GM23338 (cell line): ENCODE measurements around the gene FBXO11. TPM values are rescaled to one million over a fixed set of nuclear protein-coding genes. Genes with fewer than 3 reads are reported as not detected.

Experiments
- ATAC-seq: fragments of 200-7000 bp; cut with Tn5 transposase; 3 replicates; pipeline ENCODE4 v1.9.1; 2020
- DNase-seq: peaks from one replicate; pipeline ENCODE4 v3.0.0-alpha.2; 2015; ENCODE audit warnings: low spot score
- H2AFZ ChIP-seq: fragments of 200-600 bp; sonication (generic); 2 replicates; pipeline ENCODE4 v1.8.0; 2016; ENCODE audit warnings: antibody characterized with exemption, mild to moderate bottlenecking, moderate library complexity
- H3F3A ChIP-seq: fragments of 200-600 bp; sonication (generic); replicated peaks from 2 replicates; pipeline ENCODE4 v1.8.0; 2017; ENCODE audit warnings: antibody characterized with exemption, mixed run types, low read depth
- H3K27ac ChIP-seq: fragments of 200-600 bp; sonication (generic); 2 replicates; pipeline ENCODE4 v1.6.1; 2016; ENCODE audit warnings: low read depth
- H3K27me3 ChIP-seq: fragments of 200-600 bp; sonication (generic); 2 replicates; pipeline ENCODE4 v1.8.0; 2016; ENCODE audit warnings: mild to moderate bottlenecking, mixed run types, moderate library complexity; ENCODE audit not compliant: insufficient read depth
- H3K36me3 ChIP-seq: fragments of 200-600 bp; sonication (generic); 2 replicates; pipeline ENCODE4 v1.8.0; 2016; ENCODE audit warnings: mild to moderate bottlenecking; ENCODE audit not compliant: insufficient read depth
- H3K4me1 ChIP-seq: fragments of 200-600 bp; sonication (generic); 2 replicates; pipeline ENCODE4 v1.8.0; 2016; ENCODE audit warnings: mild to moderate bottlenecking, moderate library complexity; ENCODE audit not compliant: insufficient read depth
- H3K4me2 ChIP-seq: fragments of 200-600 bp; sonication (generic); 2 replicates; pipeline ENCODE4 v1.7.1; 2017; ENCODE audit warnings: mixed run types
- H3K4me3 ChIP-seq: fragments of 200-600 bp; sonication (generic); 2 replicates; pipeline ENCODE4 v1.6.1; 2016; ENCODE audit warnings: mixed run types
- H3K79me2 ChIP-seq: fragments of 200-600 bp; sonication (generic); replicated peaks from 2 replicates; pipeline ENCODE4 v1.8.0; 2017; ENCODE audit warnings: mild to moderate bottlenecking; ENCODE audit not compliant: insufficient read depth
- H3K9me2 ChIP-seq: fragments of 200-600 bp; sonication (generic); 2 replicates; pipeline ENCODE4 v1.8.0; 2017; ENCODE audit not compliant: insufficient read depth
- H4K20me1 ChIP-seq: fragments of 200-600 bp; sonication (generic); replicated peaks from 2 replicates; pipeline ENCODE4 v1.8.0; 2017; ENCODE audit warnings: mild to moderate bottlenecking; ENCODE audit not compliant: insufficient read depth
- H3K27ac Mint-ChIP-seq: 2 replicates; pipeline ENCODE4 v1.8.0; 2020; ENCODE audit warnings: inconsistent platforms, mild to moderate bottlenecking, moderate library complexity, mixed read lengths
- H3K27me3 Mint-ChIP-seq: 3 replicates; pipeline ENCODE4 v1.8.0; 2022; ENCODE audit warnings: low read depth, mild to moderate bottlenecking, moderate library complexity, mixed read lengths, inconsistent platforms; ENCODE audit not compliant: insufficient read depth, poor library complexity
- H3K36me3 Mint-ChIP-seq: 3 replicates; pipeline ENCODE4 v1.8.0; 2021; ENCODE audit warnings: low read depth, mild to moderate bottlenecking, inconsistent platforms, moderate library complexity, mixed read lengths
- H3K4me1 Mint-ChIP-seq: 3 replicates; pipeline ENCODE4 v1.8.0; 2020; ENCODE audit warnings: mild to moderate bottlenecking, inconsistent platforms, mixed read lengths
- H3K4me3 Mint-ChIP-seq: 3 replicates; pipeline ENCODE4 v1.8.0; 2021; ENCODE audit warnings: moderate library complexity, mild to moderate bottlenecking, inconsistent platforms, mixed read lengths
- H3K9me3 Mint-ChIP-seq: 3 replicates; pipeline ENCODE4 v1.8.0; 2020; ENCODE audit warnings: moderate library complexity, mild to moderate bottlenecking, inconsistent platforms, mixed read lengths
- EZH2 ChIP-seq: fragments of 200-600 bp; sonication (generic); IDR thresholded peaks from one replicate; pipeline ENCODE4 v1.8.0; 2017; ENCODE audit warnings: antibody characterized with exemption, mild to moderate bottlenecking, low read depth; ENCODE audit not compliant: unreplicated experiment
- EZH2phosphoT487 ChIP-seq: fragments of 200-600 bp; sonication (generic); IDR thresholded peaks from one replicate; pipeline ENCODE4 v1.8.1; 2018; ENCODE audit warnings: antibody characterized with exemption; ENCODE audit not compliant: unreplicated experiment
- JUNB ChIP-seq: IDR thresholded peaks from one replicate; pipeline ENCODE4 v1.6.1; 2016; ENCODE audit warnings: antibody characterized with exemption; ENCODE audit not compliant: unreplicated experiment
- NANOG ChIP-seq: IDR thresholded peaks from 2 replicates; pipeline ENCODE4 v1.6.1; 2016; ENCODE audit warnings: antibody characterized with exemption, borderline replicate concordance
- POLR2AphosphoS5 ChIP-seq: IDR thresholded peaks from 2 replicates; pipeline ENCODE4 v1.6.1; 2016; ENCODE audit warnings: antibody characterized with exemption, low read depth
- ZNF114 ChIP-seq: fragments of 250-450 bp; sonication (Bioruptor Pico); IDR thresholded peaks from 2 replicates; pipeline ENCODE4 v1.5.0; 2020; ENCODE audit warnings: mild to moderate bottlenecking, moderate library complexity
- ZNF331 ChIP-seq: fragments of 250-450 bp; sonication (Bioruptor Pico); IDR thresholded peaks from 2 replicates; pipeline ENCODE4 v1.5.0; 2020; ENCODE audit warnings: low read depth, mild to moderate bottlenecking, moderate library complexity
- polyA plus RNA-seq: library from polyadenylated mRNA; unstranded; fragments of >200 nt; fragmentation: Nextera tagmentation; extraction: Ambion mirVana; gene quantifications from 2 replicates; pipeline ENCODE4 v1.2.1, GENCODE V29; 2016
- total RNA-seq: library from RNA; depleted of rRNA; stranded (reverse); fragments of >200 nt; shearing (Covaris generic); gene quantifications from 2 replicates; pipeline ENCODE4 v1.2.3, GENCODE V29; 2014
- TF ChIP-seq, protein P1 (sequence below), 2 experiments: fragments of 200-600 bp in 1 of 2; sonication (generic) in 1 of 2; conservative IDR thresholded peaks; 2 replicates each; pipeline versions ENCODE4 v1.5.1 to v1.6.1; 2016 to 2017; ENCODE audit warnings: antibody characterized with exemption in 2 of 2, low read depth in 2 of 2, mild to moderate bottlenecking in 2 of 2, moderate library complexity in 1 of 2
- TF ChIP-seq, protein P2 (sequence below): IDR thresholded peaks from one replicate; pipeline ENCODE4 v1.6.1; 2018; ENCODE audit warnings: antibody characterized with exemption; ENCODE audit not compliant: unreplicated experiment
- TF ChIP-seq, protein P3 (sequence below): IDR thresholded peaks from 2 replicates; pipeline ENCODE4 v1.6.1; 2016; ENCODE audit warnings: antibody characterized with exemption

FBXO11 gene
- total and polyA plus RNA-seq, 2 experiments from 2014 or later, result 21.5 to 52.7 TPM

GRCh38 chr2:47888581-47889280 is 17.6 kb downstream of the FBXO11 start (continued):
- TF ChIP-seq, protein P1, sequence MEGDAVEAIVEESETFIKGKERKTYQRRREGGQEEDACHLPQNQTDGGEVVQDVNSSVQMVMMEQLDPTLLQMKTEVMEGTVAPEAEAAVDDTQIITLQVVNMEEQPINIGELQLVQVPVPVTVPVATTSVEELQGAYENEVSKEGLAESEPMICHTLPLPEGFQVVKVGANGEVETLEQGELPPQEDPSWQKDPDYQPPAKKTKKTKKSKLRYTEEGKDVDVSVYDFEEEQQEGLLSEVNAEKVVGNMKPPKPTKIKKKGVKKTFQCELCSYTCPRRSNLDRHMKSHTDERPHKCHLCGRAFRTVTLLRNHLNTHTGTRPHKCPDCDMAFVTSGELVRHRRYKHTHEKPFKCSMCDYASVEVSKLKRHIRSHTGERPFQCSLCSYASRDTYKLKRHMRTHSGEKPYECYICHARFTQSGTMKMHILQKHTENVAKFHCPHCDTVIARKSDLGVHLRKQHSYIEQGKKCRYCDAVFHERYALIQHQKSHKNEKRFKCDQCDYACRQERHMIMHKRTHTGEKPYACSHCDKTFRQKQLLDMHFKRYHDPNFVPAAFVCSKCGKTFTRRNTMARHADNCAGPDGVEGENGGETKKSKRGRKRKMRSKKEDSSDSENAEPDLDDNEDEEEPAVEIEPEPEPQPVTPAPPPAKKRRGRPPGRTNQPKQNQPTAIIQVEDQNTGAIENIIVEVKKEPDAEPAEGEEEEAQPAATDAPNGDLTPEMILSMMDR (conservative IDR thresholded peaks at IDR 0.05; ENCODE audit: low read depth in 2 of 2), result no peak
- no peak for TF ChIP-seq NANOG
- no peak for TF ChIP-seq EZH2phosphoT487
- no peak for TF ChIP-seq ZNF331 (CRISPR knock-in tag)
- TF ChIP-seq ZNF114 (CRISPR knock-in tag), result no peak
- TF ChIP-seq JUNB, result no peak
- no peak for TF ChIP-seq EZH2

DNA sequence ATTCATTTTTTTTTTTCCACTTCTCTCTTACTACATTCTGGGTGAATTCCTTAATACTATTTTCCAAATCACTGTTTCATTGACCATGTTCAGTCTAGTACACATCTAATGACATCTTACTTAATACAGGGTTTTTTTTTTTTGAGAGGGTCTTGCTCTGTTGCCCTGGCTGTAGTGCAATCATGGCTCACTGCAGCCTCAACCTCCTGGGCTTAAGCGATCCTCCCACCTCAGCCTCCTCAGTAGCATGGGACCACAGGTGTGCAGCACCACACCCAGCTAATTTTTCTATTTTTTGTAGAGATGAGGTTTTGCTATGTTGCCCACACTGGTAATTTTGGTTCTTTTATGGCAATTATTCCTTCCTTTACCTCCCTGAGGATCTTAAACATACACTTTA is 29.4 kb downstream of the FBXO11 start:
- no peak for TF ChIP-seq ZNF331 (CRISPR knock-in tag)
- TF ChIP-seq, protein P2, sequence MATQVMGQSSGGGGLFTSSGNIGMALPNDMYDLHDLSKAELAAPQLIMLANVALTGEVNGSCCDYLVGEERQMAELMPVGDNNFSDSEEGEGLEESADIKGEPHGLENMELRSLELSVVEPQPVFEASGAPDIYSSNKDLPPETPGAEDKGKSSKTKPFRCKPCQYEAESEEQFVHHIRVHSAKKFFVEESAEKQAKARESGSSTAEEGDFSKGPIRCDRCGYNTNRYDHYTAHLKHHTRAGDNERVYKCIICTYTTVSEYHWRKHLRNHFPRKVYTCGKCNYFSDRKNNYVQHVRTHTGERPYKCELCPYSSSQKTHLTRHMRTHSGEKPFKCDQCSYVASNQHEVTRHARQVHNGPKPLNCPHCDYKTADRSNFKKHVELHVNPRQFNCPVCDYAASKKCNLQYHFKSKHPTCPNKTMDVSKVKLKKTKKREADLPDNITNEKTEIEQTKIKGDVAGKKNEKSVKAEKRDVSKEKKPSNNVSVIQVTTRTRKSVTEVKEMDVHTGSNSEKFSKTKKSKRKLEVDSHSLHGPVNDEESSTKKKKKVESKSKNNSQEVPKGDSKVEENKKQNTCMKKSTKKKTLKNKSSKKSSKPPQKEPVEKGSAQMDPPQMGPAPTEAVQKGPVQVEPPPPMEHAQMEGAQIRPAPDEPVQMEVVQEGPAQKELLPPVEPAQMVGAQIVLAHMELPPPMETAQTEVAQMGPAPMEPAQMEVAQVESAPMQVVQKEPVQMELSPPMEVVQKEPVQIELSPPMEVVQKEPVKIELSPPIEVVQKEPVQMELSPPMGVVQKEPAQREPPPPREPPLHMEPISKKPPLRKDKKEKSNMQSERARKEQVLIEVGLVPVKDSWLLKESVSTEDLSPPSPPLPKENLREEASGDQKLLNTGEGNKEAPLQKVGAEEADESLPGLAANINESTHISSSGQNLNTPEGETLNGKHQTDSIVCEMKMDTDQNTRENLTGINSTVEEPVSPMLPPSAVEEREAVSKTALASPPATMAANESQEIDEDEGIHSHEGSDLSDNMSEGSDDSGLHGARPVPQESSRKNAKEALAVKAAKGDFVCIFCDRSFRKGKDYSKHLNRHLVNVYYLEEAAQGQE, result no peak
- TF ChIP-seq POLR2AphosphoS5, result no peak
- TF ChIP-seq, protein P3, sequence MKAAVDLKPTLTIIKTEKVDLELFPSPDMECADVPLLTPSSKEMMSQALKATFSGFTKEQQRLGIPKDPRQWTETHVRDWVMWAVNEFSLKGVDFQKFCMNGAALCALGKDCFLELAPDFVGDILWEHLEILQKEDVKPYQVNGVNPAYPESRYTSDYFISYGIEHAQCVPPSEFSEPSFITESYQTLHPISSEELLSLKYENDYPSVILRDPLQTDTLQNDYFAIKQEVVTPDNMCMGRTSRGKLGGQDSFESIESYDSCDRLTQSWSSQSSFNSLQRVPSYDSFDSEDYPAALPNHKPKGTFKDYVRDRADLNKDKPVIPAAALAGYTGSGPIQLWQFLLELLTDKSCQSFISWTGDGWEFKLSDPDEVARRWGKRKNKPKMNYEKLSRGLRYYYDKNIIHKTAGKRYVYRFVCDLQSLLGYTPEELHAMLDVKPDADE, result no peak
- Mint-ChIP-seq H3K9me3 (no peaks in the 10 kb centered on the region), H3K4me1 (peaks cover 10% of the 10 kb centered on the region), H3K27me3 (no peaks in the 10 kb centered on the region), H3K4me3 (no peak overlapping the region), H3K27ac (no peak overlapping the region), H3K36me3 (peaks cover 10% of the 10 kb centered on the region; the same call in 2 of the 3 replicates)
- peaks cover 100% of the 10 kb centered on the region for H3K79me2 ChIP-seq
- no peak overlapping the region for H3K4me3 ChIP-seq
- no peaks in the 10 kb centered on the region for H3K36me3 ChIP-seq
- no peaks in the 10 kb centered on the region for H3K27me3 ChIP-seq
- H4K20me1 ChIP-seq, result peaks cover 21% of the 10 kb centered on the region
- no peaks in the 10 kb centered on the region for H3K9me2 ChIP-seq
- DNase-seq (no peak), ATAC-seq (no peak)
- H3F3A ChIP-seq, result no peaks in the 10 kb centered on the region
- H2AFZ ChIP-seq, result no peak overlapping the region
- H3K4me2 ChIP-seq, result no peak overlapping the region
- peaks cover 20% of the 10 kb centered on the region for H3K4me1 ChIP-seq
- H3K27ac ChIP-seq, result no peak overlapping the region
